ENCODE results near the gene MS4A4A. TPM values are rescaled to one million over a fixed set of nuclear protein-coding genes. Genes with fewer than 3 reads are reported as not detected.
"Not testable (repeated sequence)": the region's sequence is repeated elsewhere in the genome, so short reads cannot be mapped to it uniquely, and the experiment has no call there.

MS4A4A gene
- total RNA-seq, 1 donor from 2014 or later = not detected

DNA sequence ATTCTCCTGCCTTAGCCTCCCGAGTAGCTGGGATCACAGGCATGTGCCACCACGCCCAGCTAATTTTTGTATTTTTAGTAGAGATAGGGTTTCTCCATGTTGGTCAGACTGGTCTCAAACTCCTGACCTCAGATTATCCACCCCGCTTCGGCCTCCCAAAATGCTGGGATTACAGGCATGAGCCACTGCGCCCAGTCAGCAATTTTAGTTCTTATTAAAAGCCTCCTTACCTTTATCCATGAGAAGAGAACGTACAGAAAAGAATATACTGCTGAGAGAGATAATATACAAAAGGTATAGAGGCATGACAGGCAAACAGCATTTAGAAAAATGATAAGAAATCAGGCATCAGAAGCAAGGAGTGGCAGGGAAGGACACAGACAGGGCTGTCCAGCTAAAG lies 21.4 kb downstream of the MS4A4A start:
- not testable (repeated sequence) for DNase-seq (ENCODE audit: low read depth in 2 of 2)

DNA sequence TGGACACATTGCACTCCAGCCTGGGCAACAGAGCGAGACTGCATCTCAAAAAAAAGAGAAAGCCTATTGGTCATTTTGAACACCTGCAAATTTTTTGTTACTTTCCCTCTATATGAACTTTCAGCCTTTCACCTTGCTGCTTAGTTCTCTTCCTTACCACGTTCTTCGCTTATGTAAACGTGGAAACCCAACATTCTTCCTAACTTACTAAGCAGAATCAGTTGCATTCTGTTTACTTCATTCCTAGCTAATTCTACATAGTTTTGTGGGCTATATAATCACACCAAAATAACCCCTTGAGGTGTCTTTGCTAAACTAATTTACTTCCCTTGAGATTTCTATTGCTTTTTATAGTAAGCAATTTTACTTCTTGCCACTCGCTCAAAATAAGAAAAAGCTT lies 23.2 kb downstream of the MS4A4A start:
- no peak for DNase-seq (ENCODE audit: low read depth in 2 of 2)

DNA sequence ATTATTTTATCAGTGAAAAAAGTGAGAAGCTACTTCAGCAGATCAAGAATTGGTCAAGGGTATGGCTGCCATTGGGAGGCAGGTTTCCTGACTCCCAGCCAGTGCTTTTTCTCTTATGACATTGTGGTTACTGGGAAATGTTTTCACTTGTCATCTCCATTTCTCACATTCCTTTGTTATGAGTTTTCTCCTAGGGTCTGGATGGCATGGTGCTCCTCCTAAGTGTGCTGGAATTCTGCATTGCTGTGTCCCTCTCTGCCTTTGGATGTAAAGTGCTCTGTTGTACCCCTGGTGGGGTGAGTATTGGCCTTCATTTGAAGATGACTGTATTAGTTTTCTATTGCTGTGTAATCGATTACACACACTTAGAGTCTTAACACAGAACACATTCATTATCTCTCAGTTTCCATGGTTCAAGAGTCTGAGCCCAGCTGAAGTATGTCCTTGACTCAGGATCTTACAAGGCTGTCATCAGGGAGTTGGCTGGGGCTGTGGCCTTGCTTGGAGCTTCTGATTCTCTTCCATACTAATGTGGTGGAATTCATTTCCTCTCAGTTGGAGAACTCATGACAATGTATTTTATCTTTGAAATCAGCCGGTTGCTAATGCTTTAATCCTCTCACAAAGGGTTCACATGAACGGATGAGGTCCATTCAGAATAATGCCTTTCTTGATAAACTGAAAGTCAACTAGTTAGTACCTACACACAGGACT lies 25.6 kb downstream of the MS4A4A start:
- peak in 1 of 2 donors; percentile 7 for DNase-seq (ENCODE audit: low read depth in 2 of 2)

DNA sequence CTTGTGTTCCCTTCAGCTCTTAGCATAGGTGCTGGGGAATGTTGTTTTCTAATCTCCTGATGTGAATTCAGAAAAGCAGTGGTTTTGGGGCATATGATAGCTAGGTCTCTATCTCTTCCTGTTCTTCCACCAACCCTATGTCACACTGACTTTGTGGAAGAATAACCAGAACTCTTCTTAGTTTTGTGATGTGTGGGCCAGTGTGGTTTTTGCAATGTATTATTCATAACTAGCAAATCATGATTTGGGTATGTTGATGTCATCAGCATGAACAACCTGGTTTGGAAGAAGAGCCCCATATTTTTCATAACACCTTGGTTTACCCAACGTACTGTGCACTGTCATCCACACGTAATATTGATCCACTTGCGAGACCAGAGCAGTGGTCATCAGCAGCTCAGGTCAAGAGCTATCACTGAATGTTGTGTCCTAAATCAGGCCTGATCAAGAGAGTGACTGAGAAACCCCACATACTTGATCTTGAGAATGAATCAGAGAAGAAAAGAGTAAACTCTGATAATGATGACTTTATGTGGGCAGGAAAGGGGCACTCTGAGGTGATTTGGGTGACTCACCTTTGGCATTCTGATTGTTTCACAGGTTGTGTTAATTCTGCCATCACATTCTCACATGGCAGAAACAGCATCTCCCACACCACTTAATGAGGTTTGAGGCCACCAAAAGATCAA lies 27.2 kb downstream of the MS4A4A start:
- DNase-seq (ENCODE audit: low read depth in 2 of 2) = no peak

DNA sequence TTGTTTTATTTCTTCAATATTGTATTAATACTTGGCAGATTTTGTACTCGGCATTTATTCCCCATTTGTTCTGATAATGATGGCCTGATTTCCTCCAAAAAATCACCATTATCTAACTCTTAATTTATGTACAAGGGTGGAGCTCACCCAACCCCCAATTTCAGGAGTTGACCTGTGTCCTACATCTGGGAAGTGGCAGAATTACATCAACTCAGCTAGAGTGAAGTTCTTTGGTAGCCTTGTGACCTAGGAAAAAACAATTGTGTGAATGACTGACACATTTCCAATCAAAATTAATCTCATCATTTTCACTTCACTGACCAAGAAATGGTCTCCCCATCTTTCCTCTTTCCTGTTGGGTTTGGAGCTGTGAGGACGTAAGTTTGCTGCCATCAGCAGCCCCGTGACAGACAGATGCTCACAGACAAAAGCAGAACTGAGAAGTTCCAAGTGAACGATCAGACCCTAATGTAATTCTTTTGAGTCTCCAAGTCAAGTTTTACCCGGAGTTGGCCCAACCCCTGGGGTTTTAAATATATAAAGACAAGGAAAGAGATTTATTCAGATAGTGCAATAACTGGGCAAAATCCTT lies 30.0 kb downstream of the MS4A4A start:
- DNase-seq (ENCODE audit: low read depth in 2 of 2) = no peak

DNA sequence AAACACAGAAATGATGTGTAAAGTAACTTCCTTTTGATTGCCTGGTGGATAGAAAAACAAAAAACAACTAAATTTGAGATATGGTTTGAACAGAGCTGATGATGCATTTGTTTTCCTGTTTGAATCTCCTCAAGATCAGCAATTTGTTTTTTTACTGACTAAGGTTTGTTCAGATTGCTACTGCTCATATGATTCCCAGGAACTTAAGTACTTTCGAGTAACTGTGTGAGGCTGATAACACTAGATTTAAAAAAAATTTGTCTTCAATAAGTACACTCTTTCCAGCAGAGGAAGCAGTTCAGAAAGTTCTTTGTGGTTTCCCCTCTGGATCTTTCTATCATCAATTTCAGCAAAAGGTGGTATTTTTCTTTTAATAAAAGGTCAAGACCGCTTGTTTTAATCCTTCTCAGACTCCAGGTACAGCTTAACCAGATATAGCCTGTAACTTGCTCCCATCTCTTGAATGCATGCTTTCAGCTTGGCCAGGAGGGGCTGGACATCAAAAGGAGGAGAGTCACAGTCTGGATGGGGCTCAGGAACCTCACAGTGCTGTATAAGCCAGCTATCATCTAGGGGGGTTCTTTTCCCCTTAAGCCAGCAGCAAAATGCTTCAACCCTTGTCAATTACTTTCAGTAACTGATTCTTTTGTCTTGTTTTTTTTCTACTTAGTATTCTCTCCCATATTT lies 34.3 kb downstream of the MS4A4A start:
- DNase-seq (ENCODE audit: low read depth in 2 of 2) = no peak

DNA sequence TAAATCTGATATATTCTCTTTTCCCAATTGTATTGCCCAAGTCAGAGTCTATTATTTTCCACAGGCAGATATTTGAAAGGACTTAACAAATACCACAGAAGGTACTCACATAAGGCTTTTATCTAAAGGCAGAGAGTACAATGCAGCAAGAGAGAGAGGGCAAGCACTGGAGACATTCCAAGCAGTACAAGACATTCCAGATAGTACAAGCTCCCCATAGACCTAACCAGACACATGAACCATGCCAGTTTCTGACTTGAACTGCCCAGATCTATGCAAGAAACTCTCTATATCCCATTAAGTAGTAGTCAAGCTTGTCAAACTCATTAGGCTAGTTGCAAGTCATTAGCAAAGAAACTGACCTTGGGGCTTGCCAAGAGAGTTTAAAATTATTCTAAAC lies 35.4 kb downstream of the MS4A4A start:
- DNase-seq (ENCODE audit: low read depth in 2 of 2) = no peak

DNA sequence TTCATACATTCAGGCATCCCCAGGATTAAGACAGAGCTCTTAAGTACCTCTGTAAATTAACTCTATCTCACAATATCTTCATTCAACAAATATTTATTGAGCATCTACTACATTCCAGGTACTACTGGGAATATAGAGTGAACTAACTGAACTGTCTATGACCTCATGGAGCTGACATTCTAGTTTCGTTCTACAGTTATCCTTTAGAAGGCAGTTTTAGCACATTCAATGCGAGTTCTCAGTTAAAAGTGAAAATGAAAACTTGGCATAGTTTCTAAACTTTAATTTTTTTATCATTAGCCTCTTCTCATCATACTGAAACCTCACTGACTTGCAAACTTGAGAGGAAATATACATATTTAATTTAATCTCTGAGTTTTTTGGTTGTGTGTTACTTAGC lies 35.9 kb downstream of the MS4A4A start:
- no peak for DNase-seq (ENCODE audit: low read depth in 2 of 2)

DNA sequence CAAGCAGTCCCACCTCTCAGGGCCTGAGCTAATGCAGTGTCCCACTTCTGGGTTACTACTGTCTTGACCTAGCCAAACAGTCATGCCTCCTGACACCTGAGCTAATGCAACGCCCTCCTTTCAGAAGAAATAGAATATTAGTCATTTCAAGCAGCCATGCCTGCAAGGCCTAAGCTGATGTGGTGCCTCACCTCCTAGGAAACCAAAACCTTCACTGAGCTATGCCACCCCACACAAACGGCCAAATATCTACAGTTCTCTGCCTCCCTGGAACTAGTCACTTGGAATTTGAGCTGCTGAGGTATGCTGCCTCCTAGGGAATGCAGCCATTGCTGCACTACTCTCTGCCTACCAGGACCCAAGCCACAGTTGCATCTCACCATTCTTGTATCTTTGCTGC lies 38.3 kb downstream of the MS4A4A start:
- no peak for DNase-seq (ENCODE audit: low read depth in 2 of 2)

DNA sequence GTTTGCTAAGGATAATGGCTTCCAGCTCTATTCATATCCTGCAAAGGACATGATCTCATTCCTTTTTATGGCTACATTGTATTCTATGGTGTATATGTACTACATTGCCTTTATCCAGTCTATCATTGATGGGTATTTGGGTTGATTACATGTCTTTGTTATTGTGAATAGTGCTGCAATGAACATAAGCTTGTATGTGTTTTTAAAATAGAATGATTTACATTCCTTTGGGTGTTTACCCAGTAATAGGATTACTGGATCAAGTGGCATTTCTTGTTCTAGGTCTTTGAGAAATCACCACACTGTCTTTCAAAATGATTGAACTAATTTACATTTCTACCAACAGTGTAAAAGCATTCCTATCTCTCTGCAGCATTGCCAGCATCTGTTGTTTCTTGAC lies 40.6 kb downstream of the MS4A4A start:
- DNase-seq (ENCODE audit: low read depth in 2 of 2) = no peak

DNA sequence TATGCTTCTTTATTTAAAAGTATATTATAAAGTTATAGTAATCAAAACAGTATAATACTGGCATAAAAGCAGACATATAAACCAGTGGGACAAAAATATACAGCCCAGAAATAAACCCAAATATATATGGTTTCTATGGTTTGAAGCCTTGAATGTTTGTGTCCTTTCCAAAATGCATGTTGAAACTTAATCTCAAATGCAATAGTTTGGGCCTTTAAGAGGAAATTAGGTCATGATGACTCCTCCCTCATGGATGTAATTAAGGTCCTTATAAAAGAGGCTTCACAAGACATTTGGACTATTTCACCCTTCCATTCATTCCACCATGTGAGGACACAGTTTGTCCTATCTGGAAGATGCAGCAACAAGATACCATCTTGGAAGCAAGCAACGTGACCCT lies 46.5 kb downstream of the MS4A4A start, which contains the start of gene MS4A6E:
Gene MS4A6E (plus strand): TSS at position 301 of the 400 bp plus-strand sequence. CDS start 7,641 bp downstream, outside the sequence.
- no peak for DNase-seq (ENCODE audit: low read depth in 2 of 2)

DNA sequence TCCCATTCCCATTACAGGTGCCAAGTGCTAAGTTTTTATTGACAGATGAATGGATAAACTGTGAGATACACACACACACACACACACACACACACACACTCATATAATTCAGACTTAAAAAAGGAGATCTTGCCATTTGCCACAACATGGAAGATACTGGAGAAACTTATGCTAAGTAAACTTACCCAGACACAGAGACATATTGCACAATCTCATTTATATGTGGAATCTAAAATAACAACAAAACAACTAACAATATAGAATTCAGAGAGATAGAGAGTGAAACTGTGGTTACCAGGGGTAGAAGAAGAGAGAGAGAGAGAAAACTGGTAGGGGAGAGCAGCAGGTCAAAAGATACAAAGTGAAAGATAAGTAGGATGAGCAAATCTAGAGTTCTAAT lies 48.0 kb downstream of the MS4A4A start:
- DNase-seq (ENCODE audit: low read depth in 2 of 2) = no peak

DNA sequence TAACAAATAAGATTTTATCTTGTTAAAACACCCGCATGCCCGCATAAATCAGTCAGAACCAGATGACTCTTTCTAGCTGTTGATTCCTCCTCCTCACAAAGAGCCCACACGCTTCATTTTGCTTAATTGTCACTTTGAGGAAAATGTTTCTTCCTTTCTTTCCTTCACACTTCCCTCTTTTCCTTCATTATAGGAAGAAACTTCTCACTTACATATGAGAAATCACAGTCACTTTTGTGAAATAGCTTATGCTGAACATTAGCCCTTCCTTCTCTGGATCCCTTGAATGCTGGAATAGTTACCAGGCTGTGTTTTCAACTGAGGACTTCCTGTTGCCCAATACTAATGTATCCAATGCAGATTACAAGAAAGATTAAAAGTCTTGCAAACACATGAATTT lies 52.4 kb downstream of the MS4A4A start:
- no peak for DNase-seq (ENCODE audit: low read depth in 2 of 2)

DNA sequence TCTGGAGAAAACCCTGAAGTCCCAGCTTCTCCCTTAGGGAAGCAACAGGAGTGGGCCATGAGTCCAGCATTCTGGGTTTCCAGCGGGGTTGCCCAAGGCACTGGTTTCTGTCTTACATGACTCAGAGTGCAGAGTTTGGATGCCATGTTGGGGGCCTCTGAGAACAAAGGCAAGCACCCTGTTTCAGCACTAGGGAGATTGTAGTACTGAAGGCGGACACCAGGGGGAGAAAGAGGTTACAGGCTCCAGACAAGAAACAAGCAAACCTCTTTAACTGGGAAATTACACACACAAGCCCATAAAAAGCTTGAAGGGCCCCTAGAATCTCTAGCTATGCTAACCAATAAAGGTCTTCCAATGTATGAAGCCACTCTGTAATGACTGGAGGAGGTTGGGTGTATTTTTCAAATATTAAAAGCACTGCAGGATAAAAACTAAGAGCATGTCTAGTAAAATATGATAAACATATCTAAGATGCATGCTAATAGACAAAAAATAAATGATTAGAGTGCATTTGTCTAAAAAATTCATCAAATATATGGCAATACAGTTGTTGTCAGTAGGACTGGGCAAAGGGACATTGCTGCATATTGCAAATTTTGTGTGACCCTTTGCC lies 53.6 kb downstream of the MS4A4A start:
- DNase-seq (ENCODE audit: low read depth in 2 of 2) = peak; percentile 61 to 67

DNA sequence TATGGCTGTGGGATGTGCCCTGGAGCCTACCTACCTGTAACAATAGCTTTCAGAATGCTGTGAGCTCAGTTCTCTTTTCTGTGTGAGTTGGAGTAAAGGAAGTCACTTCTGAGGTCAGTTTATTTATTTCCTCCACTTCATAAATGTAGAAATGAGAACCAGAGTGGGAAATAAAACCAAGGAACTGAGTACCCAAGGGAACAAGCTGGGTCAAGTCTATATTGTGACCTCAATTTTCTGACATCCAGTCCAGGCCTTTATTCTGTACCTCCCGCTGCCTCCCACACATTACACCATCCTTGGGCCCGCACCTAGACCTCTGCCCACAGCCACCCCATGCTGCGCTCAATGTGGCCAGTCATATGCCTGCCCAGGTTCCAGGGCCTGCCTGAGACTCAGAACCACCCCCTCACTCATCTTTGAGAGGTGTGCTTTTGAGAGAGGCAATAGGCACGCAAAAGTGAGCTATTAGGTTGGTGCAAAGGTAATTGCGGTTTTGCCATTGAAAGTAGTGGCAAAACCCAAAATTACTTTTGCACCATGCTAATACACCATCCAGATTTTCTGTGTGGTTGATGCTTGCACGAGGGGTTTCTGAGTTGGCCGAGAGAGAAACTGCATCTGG lies 56.4 kb downstream of the MS4A4A start:
- no peak for DNase-seq (ENCODE audit: low read depth in 2 of 2)

DNA sequence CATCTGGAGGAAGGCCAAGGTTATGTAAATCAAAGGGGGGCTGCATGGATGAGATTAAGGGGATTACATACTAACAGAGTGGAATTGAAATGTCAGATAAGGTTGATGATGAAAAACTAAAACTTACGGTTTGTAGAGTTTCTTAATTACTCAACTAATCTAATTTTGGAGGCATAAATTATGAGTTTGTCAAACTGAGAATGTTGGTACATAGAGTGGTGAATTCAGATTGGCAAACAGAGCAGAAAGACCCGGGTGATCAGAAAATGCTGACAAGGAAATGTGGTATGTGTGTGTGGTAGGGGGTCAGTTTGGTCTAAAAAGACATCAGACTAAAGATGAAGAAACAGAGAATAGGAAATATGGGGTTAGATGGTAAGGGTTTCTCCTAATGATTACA lies 57.6 kb downstream of the MS4A4A start:
- DNase-seq (ENCODE audit: low read depth in 2 of 2) = no peak

DNA sequence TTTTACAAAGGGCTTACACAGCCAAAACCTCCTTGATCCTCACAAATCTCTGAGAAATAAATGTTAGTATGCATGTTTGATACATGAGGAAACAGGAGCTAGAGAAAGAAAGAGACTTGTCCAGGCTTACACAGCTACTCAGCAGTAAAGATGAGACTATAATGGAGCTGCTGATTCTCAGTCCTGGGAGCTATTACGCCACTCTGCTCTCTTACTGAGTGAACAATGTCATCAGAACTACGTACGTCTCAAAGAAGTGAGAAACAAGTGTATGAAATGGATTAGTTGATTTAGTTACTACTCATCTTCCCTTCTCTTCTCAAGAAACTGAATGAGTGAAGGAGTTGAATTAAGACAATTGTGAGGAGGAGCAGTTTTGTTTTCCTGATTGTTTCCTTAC lies 58.9 kb downstream of the MS4A4A start:
- DNase-seq (ENCODE audit: low read depth in 2 of 2) = no peak

DNA sequence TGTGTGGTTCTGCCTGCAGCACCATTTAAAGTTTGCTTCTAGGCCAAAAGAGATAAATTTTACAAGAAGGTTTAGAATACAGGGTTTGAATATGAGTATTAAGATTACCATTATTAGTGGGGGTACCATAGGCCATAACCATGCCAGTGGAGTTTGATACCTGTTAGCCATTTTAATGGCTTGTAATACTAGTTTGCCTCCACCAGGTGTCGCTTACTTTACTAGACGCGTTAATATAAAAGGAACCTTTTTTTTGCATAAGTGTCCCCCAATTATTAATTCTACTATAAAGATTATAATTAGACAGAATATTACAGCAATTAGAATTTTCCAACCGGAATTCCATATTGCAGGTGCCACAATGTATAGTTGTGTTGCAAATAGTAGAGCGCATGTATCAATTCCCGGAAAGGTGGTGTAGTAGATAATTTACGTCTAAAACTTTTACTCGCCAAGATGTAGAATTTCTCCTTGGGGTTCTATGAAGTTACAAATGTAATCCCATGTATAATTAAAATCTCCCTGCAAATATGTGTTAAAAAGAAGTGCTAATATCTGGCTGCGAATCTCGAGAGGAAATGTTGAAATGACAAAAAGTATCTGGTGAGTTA lies 62.7 kb downstream of the MS4A4A start:
- peak; percentile 33 to 37 for DNase-seq (ENCODE audit: low read depth in 2 of 2)

DNA sequence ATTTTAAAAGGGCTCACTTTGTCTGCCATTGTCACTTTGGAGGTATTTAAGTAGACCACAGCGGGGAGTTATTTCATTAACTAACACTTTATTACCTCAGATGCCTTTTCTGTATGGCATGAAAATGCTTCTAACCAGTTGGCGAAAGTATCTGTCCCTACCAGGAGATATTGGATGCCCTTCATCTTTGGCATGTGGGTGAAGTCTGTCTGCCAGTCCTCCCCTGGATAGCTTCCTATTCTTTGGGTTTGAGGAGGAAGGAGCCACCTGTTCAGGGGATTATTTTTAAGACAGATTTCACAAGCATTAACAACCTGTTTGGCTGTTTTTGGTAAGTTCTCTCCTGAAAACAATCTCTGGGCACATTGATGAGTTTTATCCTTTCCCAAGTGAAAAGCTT lies 63.7 kb downstream of the MS4A4A start:
- no peak for DNase-seq (ENCODE audit: low read depth in 2 of 2)

DNA sequence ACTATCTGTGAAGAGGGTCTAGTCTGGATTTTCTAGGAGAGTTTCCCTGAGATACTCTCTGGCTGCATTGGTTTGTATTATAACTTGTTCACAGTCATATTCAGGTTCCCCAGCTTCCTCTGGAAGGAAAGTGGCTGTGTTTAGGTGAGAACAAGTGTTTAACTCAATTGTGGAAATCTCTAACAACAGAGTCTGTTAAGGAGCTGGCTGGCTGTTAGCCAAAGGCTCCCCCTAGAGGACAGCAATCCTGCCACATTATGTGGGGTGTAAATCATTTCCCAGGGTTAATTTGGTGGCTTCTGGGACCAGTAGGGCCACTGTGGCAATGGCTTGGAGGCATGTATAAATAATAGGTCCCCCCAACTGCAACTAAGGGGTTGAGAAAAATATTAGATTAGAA lies 65.0 kb downstream of the MS4A4A start:
- peak; percentile 21 to 49 for DNase-seq (ENCODE audit: low read depth in 2 of 2)
